Prostate gland (tissue), 2 donors: ENCODE results near the gene ZNF789.

Experiments used
- CTCF ChIP-seq, 4 experiments: fragments of 200-600 bp in 2 of 4; fragments of 450-650 bp in 2 of 4; sonication (generic) in 2 of 4; IDR thresholded peaks; 1 replicate in 3 of 4; 2 replicates in 1 of 4; pipeline ENCODE4 v1.5.1; 2016 to 2019; ENCODE audit warnings: antibody characterized with exemption in 4 of 4, mild to moderate bottlenecking in 2 of 4, moderate library complexity in 2 of 4
- POLR2AphosphoS5 ChIP-seq: sonication (generic); formaldehyde crosslinking; IDR thresholded peaks from one replicate; pipeline ENCODE4 v1.6.1; 2017; ENCODE audit warnings: antibody characterized with exemption

DNA sequence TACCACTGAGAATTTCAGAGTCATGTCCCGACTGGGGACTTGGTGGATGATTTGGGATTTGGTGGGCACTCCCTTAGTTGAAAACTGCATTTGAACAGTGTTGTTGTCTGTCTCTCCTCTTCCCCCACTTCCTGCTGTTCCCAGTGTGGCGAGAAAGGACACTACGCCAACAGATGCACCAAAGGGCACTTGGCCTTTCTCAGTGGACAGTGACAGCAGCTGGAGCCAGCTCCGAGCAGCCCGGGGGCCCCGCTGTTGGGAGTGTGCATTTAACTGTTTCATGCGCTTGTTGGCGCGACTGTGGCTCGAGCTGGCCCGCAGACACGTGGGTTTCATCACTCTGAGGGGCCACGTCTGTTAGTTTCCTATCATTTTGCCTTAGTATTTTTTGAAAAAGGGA, 16.4 kb upstream of the ZNF789 start:
- no peak for TF ChIP-seq CTCF (IDR thresholded peaks at IDR 0.05)
- no peak for TF ChIP-seq POLR2AphosphoS5
